Choroid plexus epithelial cell (primary cell): ENCODE data around the gene RGS11.
"Not testable (repeated sequence)": the region's sequence is repeated elsewhere in the genome, so short reads cannot be mapped to it uniquely, and the experiment has no call there.

Experiments used
- DNase-seq: peaks from one replicate; pipeline ENCODE4 v3.0.0-alpha.2; 2010; ENCODE audit warnings: low read depth
- H3K4me3 ChIP-seq: 2 replicates; pipeline ENCODE4 v1.5.1; 2011; ENCODE audit warnings: low read depth, mild to moderate bottlenecking, control low read depth, low read length, moderate library complexity
- TF ChIP-seq, protein P1 (sequence below): conservative IDR thresholded peaks from 2 replicates; pipeline ENCODE4 v1.5.1; 2011; ENCODE audit warnings: low read depth, mild to moderate bottlenecking, control low read depth, inconsistent platforms, low read length, moderate library complexity

Gene RGS11

DNA sequence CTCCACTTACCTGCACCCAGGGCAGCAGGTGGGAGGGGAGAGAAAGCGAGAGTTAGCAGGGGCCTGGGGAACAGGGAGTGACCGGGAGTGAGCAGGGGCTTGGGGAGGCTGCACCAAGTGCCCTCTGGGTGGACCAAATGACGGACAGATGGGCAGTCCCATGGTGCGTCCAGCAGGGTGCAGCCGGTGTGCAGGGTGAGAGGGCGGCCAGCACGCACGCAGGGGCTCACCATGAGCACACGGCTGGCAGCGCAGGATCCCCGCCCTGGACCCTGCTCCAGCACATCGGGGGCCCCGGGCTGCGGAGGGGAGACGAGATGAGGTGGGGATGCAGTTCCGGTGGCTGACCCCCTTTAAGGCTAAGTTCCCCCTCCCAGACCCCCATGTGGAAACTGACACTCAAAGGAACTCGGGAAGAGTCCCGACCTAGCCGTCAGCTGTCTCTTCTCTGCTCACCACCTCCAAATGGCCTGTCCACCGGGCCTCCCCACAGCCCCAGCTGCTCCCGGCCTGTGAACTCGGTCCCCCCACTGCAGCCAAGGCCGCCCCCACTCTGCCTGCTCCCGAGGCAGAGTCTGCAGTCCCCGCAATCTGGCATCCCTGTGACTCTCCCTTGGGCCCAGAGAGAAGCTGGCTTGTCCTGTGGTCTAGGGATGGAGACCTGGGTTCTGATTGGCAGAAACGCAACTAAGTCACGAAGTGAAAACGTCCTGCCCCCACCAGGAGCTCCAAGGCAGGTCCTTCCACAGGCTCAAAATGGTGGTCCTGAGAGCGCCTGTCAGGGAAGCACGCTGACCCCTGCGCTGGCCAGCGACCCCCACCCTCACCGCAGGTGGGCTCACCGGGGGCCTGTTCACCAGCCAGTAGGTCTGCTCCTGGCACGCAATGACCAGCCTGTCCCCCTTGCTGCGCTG, 2.9 kb downstream of the RGS11 start:
- no peak for DNase-seq
- no peak overlapping the region for H3K4me3 ChIP-seq
- TF ChIP-seq, protein P1, sequence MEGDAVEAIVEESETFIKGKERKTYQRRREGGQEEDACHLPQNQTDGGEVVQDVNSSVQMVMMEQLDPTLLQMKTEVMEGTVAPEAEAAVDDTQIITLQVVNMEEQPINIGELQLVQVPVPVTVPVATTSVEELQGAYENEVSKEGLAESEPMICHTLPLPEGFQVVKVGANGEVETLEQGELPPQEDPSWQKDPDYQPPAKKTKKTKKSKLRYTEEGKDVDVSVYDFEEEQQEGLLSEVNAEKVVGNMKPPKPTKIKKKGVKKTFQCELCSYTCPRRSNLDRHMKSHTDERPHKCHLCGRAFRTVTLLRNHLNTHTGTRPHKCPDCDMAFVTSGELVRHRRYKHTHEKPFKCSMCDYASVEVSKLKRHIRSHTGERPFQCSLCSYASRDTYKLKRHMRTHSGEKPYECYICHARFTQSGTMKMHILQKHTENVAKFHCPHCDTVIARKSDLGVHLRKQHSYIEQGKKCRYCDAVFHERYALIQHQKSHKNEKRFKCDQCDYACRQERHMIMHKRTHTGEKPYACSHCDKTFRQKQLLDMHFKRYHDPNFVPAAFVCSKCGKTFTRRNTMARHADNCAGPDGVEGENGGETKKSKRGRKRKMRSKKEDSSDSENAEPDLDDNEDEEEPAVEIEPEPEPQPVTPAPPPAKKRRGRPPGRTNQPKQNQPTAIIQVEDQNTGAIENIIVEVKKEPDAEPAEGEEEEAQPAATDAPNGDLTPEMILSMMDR: no peak

DNA sequence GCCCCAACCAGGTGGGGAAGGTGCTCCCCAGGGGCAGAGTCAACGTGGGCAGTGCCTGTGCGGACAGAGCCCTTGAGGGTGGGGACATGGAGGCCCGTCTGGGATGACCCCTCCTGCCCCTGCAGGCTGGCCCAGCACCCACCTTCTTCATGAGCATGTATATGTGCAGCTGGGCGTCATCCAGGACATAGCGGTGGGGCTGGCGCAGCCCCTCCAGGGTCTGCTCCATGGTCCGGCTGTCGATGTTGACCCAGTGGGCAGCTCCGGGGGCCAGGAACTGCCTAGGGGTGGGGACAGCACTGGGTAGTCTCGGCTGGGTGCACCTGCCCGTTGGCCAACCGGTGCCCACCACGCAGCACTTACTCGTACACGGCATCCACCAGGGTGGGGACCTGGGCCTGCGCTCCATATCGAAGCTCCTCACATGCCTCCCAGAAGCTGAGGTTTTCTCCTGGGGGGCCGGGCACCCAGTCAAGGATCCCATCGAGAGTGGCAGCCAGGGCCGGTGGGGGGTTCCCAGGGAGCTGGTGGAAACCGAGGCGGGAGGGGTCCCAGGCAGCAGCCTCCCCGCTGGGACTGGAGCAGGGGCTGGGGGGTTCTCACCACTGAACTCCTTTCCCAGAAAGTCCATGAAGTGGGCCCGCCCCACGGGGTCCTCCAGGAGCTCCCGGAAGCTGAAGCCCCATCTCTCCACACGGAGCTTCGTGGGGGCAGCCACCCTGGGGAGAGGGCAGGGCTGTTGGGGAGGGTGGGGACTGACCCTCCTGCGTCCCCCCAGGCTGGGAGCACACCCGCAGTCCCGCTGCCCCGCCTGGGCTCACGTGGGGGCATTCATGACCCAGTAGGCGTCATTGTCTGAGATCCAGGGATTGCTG, 5.1 kb downstream of the RGS11 start:
- no peak overlapping the region for H3K4me3 ChIP-seq
- TF ChIP-seq, protein P1: no peak
- no peak for DNase-seq

DNA sequence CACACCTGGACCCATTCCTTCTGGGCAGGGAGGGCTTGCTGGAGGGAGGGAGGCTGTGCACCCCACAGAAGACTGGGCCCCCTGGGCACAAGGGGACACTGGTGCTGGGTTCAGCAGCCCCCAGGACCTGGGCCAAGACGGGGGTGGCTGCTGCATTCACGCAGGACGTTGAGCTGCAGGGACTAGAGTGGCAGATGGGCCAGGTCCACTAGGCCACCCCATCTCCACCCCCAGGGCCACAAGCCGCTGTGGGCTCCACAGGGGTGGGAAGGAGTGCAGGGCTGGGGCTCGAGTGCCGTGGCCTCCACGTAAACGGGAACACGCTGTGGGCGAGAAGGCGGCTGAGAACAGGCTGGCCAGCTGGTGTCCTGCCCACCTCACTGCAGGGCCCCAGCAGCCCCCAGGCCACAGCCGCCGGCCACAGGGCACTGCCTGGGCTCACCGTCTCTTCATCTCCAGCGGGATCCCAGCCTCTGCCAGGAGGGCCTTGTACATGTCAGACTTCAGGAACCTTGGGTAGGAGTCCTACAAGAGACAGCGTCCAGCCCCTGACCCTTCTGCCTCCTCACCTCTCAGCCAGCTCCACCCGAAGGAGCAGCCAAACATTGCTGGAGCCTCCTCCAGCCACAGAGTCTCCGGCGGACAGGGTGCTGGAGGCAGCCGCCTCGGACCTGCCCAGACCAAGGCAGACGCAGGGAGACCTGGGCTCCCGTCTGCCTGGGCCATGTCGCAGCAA, 6.5 kb downstream of the RGS11 start:
- TF ChIP-seq, protein P1: no peak

DNA sequence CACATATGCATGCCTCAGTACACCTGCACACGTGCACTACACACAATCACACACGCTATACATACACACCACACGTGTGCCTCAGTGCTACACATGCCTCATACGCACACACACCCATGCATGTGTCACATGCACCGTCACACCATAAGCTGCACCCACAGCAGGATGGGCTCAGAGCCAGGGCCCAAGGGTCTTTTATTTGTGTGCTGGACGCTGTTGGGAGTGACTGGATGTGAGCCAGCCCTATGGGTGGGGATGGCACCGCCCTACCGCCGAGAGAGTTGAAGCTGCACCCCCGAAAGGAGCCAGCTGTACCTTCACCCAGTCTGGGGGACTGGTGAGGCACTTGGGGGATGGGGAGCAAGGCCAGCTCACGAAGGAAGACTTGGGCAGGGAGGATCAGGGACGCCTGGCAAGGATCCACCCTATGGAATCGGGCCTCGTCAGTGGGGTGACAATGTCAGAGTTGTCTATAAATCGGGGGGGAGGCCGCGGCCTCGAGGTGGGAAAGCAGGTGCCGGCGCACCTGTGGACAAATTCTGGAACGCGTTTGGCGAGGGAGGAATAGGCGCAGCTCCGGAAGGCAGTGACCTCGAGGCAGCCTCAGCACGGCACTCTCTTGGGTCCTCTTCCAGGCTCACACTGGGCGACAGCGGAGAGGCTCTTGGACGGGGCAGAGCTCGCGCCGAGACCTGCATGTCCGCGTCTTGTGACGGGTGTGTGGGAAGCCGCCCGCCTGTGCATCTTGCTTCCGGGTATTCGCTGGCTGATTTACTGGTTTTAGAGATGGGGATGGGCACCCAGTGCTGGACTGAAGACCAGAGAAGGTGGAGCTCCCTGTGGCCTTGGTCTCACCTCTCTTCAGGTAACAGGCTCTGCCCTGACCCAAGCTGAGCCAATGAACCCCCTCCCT, 7.3 kb downstream of the RGS11 start:
- TF ChIP-seq, protein P1: no peak
- no peak for DNase-seq
- no peak overlapping the region for H3K4me3 ChIP-seq

More for the DNA sequence above, 6.5 kb downstream of the RGS11 start:
- DNase-seq: no peak
- no peak overlapping the region for H3K4me3 ChIP-seq

DNA sequence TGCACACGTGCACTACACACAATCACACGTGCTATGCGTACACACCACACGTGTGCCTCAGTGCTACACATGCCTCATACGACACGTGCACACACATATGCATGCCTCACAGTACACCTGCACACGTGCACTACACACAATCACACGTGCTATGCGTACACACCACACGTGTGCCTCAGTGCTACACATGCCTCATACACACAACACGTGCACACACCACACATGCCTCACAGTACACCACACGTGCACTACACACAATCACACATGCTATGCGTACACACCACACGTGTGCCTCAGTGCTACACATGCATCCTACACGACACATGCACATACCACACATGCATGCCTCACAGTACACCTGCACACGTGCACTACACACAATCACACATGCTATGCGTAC, 8.2 kb downstream of the RGS11 start:
- H3K4me3 ChIP-seq, DNase-seq: not testable (repeated sequence)

DNA sequence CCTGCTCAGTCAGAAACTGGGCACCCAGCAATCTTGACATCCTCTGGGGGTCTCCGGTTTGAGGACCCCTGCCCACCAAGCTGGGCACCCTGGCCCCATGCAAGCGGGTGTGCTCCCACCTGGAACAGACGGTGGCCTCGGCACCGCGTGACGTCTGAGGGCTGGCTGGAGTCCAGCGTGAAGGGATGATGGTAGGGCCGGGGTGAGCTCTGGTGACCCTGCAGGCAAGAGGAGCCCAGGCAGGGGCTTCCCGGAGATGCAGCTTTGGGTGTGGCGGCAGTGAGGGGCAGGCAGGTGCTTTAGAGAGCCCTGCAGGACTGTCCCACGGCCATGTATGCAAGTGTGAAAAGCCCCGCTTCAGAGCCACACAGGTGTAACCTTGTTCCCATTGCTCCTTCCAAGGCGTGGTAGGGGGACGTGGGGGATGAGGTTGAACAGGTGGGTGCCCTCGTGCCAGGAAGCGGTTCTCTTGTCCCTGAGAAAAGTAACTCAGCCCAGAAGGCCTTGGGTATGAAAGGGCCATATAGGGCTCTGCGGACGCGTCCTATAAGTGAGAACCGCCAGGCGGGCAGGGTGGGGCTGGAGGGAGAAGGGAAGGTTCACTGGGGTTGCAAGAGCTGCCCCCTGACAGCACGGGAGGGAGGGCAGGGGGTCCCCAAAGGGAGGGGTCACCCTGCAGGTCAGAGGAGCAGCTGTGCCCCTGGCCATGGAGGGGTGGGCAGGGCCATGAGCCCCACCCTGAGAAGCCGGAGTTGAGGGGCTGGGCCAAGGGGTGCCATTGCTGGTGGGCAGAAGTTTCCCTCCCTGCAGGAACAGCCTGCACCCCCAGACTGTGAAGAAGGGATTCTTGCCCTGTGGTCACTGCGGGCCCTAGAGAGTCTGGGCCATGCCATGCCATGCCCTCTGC, 9.2 kb downstream of the RGS11 start:
- TF ChIP-seq, protein P1: no peak
- no peak overlapping the region for H3K4me3 ChIP-seq
- no peak for DNase-seq
